DOHH2 (cell line): ENCODE results near the gene CCDC66.

Experiments
- CTCF ChIP-seq: fragments of 200-600 bp; sonication (generic); IDR thresholded peaks from one replicate; pipeline ENCODE4 v1.5.1; 2014; ENCODE audit warnings: antibody characterized with exemption, mild to moderate bottlenecking, low read depth, low read length; ENCODE audit not compliant: poor library complexity, severe bottlenecking
- EZH2phosphoT487 ChIP-seq: fragments of 200-600 bp; sonication (generic); IDR thresholded peaks from 2 replicates; pipeline ENCODE4 v1.6.1; 2017; ENCODE audit warnings: borderline replicate concordance, mild to moderate bottlenecking, antibody characterized with exemption, low read length, moderate library complexity, mixed read lengths

- no peak for TF ChIP-seq CTCF
- no peak for TF ChIP-seq EZH2phosphoT487
These were observed 31.7 kb upstream of the CCDC66 start for GRCh38 chr3:56525291-56525690.
